Vagina (tissue), 2 donors: ENCODE data around the gene CELA3A.

Source experiments
- POLR2A ChIP-seq, 2 donors: fragments of 450-650 bp; IDR thresholded peaks; one replicate each; pipeline ENCODE4 v1.6.1; 2017; ENCODE audit warnings: antibody characterized with exemption in 2 of 2, mild to moderate bottlenecking in 2 of 2, moderate library complexity in 2 of 2
- TF ChIP-seq, protein P1 (sequence below), 3 experiments: fragments of 450-650 bp in 2 of 3; fragments of 200-600 bp in 1 of 3; sonication (generic) in 1 of 3; IDR thresholded peaks; one replicate each; pipeline ENCODE4 v1.5.1; 2017 to 2019; ENCODE audit warnings: antibody characterized with exemption in 3 of 3, mild to moderate bottlenecking in 2 of 3, moderate library complexity in 2 of 3

DNA sequence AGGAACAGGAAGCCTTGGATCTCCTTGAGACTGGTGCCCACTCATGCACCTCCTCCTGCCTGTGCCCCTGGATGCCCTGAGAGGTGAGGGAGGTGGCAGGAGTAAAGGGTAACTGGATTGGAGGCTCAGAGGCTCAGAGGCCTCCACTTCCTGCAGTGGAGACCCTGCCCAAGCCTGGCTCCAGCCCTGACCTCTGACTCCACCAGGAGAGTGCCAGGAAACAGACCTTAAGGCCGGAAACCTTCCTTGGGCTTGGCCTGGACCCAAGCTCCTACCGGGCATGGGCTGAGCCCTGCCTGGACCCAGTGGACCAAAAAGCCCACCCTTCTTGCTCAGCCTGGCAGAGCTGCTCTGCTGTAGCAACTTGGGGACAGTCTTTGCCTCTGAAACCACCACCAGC is 39.7 kb upstream of the CELA3A start:
- TF ChIP-seq POLR2A (IDR thresholded peaks at IDR 0.05), result no peak
- TF ChIP-seq, protein P1, sequence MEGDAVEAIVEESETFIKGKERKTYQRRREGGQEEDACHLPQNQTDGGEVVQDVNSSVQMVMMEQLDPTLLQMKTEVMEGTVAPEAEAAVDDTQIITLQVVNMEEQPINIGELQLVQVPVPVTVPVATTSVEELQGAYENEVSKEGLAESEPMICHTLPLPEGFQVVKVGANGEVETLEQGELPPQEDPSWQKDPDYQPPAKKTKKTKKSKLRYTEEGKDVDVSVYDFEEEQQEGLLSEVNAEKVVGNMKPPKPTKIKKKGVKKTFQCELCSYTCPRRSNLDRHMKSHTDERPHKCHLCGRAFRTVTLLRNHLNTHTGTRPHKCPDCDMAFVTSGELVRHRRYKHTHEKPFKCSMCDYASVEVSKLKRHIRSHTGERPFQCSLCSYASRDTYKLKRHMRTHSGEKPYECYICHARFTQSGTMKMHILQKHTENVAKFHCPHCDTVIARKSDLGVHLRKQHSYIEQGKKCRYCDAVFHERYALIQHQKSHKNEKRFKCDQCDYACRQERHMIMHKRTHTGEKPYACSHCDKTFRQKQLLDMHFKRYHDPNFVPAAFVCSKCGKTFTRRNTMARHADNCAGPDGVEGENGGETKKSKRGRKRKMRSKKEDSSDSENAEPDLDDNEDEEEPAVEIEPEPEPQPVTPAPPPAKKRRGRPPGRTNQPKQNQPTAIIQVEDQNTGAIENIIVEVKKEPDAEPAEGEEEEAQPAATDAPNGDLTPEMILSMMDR (IDR thresholded peaks at IDR 0.05), result no peak
